RPMI8226 (cell line): Measurements from ENCODE around the gene ENOSF1.
"Not testable (repeated sequence)": the region's sequence is repeated elsewhere in the genome, so short reads cannot be mapped to it uniquely, and the experiment has no call there.

Experiments
- DNase-seq: peaks from one replicate; pipeline ENCODE4 v3.0.0-alpha.2; 2015

Gene ENOSF1

DNA sequence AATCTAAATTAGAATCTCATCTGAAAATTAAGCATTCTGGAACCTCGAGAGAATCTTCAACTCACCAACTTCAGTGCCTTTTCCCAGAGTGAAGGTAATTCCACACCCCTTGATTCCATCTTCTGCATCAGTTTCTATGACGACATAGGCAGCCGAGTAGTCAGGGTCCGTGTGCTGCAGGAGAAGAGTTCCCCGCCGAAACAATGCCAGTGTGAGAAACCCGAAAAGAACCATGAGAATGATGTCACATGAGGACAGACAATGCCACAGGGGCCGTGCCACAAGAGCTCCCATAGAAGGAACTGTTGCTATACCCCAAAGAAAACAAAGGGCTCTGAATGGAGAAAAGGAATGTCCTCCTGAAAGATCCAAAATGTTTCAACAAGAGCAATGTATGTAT, 6.0 kb downstream of the ENOSF1 start:
- DNase-seq, result no peak

DNA sequence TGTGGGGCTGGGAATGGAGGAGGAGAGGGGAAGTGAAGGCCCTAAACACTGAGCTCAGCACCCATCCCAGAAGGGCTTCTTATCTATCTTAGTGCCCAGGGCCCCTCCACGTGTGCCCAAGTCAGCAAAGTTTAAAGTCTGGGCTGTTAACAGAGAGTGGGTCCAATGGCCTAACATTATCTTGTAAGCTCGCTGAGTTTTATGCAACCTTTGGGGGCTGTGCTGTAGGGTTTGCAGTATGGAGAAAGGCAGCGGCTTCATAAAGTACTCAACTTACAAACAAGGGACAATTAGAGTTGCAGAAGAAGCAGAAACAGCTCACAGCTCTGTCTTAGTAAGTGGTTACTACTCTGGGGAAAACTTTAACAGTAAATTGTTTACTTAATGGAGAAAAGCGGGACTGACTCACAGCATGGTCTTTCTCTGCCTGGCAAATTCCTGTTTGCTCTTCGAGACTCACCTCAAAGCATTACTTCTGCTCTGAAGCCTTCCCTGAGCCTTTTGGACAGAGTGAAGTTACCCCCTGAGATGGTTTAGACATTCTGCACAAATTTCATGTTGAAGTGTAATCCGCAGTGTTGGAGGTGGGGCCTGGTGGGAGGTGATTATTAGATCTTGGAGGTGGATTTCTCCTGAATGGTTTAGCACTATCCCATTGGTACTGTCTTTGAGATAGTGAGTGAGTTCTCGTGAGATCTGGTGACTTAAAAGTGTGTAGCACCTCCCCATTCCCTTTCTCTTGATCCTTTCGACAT, 9.0 kb downstream of the ENOSF1 start:
- DNase-seq, result no peak

DNA sequence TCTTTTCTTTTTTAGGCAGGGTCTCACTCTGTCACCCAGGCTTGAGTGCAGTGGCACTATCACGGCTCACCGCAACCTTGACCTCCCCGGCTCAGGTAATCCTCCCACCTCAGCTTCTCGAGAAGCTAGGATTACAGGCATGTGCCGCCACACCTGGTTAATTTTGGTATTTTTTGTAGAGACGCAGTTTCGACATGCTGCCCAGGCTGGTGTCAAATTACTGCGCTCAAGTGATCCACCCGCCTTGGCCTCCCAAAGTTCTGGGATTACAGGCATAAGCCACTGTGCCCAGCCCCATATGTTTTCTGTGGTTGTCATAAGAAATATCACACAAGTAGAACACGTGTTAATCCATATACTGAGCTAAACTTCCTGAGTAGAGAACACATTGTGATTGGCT, 14.6 kb downstream of the ENOSF1 start:
- DNase-seq, result no peak

DNA sequence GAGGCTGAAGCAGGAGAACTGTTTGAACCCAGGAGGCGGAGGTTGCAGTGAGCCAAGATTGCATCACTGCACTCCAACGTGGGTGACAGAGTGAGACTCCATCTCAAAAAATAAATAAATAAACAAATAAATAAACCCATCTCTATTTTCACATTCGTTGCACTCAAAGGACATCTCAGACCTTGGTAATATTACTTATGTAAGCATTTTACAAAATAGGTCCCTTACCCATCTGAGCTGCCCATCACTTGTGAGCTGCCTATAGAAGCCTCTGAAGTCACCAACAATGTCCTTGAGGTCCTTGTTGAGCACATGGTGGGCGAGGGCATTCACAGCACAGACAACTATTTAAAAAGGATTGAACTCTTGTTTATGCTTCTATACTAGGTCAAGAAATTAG, 15.4 kb downstream of the ENOSF1 start:
- no peak for DNase-seq

DNA sequence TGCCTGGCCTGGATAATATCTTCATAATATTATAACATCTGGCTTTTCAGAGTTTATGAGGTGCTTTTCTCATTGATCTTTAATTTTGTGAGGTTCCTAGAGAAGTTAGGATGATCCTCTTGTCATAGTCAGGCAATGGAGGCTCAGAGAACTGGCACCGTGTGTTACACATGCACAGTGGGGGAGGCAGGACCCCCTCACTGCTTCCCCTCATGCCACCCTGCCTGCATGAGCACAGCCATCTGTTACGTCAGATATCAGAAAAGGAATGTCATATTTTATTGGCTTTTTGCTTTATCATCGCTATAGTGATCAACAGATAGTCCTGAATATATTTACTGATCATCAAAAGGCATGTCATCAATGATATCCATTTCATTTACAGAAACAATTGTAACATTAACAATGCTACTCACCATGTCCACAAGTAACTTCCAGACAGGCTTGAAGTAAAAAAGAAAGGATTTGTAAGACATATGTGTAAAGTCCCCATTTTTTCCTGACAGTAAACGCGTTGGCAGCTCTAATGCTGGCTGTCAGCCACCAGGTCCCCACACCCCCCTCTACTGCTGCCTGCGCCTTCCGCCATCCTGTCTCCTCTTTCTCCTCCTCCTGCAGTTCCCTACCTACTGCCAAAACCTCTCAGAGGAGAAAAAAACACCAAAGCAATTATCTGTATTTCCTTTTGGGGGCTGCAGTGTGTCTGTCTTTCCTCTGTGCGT, 18.8 kb downstream of the ENOSF1 start:
- DNase-seq, result no peak

DNA sequence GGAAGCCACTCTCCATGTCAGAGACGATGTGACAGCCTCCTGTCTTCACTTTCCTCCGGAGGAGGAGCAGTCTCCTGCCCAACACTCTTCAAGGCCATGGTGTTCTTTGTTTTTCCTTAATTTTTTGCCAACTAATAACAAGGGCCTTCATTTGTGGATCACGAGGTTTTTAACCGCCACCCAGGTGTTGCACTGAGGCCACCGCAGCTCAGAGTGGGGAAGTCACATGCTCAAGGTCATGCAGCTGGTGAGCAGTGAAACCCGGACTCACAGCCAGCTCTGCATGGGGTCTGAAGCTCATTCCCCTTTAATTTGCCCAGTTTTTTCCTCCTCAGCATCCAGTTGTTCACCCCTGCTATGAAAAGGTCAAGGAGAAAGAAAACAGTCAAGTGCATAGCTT, 19.6 kb downstream of the ENOSF1 start:
- no peak for DNase-seq

DNA sequence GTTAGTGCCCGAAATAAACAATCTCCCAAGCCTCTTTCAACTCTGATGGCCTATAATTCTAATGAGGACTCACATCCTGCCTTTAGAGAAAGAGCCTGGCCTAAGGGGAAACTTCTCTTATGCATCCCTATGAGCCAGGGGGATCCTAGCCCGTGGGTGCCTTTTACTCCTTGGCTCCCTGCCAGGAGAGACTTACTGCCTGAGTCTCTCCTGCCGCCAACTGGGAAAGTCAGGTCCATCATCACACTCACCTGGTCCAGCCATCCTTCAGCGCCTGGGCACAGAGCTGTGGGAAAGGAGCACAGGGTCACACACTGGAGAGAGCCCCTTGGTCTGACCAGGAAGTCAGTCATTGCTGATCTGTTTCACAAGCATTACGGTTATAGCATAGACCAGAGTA, 24.1 kb downstream of the ENOSF1 start:
- DNase-seq, result no peak

DNA sequence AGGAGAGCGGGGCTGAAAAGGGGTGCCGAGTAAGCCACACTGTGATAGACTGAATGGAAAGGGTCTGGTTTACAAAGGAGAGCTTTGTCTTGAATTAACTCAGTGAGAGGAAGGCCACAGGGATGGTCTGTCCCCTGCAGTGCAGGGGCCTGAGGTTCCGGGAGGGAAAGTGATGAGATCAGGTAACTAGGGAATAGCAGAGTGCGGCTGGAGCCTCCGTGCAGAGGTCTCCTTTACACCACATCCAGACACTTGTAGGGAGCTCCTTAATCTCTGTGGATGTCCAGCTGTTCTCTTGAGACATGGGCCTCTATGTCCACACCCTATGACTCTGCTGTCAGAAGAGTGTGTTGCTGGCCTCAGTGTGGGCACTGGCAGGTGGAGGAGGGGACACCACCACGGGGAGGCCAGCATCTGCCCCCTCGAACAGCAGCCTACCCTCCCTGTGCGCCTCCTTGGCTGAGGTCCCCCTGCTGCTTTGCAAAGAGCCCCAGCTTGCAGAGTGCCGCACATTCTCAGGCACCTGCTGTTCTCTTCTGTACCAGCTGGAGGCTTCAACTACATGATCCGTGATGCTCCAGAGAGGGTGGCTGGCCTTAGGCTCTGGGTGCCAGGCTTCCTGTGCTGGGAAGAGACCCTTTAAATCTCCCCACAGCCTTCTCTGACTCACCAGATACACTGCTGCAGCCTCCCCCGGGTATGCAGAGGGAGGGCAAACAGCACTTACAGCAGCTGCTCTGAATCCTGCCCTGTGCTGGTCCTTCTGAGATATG, 25.9 kb downstream of the ENOSF1 start:
- no peak for DNase-seq

DNA sequence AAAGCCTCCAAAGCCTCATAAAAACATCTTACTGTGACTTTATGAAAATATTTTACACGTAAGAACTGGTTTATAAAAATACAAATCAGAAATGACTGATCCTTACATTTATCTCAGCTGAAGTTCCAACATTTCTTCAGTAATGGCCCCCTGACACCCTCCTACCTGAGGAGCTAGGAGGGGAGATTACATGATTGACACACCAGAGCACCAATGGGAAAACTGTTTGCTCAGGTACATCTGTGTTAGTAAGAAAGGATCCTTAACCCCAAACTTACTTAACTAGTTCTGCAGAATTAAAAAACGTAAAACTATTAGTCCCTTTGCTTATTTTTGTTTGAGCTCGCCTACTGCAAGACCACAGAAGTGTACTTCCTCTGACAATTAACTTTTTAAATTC, 27.0 kb downstream of the ENOSF1 start:
- no peak for DNase-seq

DNA sequence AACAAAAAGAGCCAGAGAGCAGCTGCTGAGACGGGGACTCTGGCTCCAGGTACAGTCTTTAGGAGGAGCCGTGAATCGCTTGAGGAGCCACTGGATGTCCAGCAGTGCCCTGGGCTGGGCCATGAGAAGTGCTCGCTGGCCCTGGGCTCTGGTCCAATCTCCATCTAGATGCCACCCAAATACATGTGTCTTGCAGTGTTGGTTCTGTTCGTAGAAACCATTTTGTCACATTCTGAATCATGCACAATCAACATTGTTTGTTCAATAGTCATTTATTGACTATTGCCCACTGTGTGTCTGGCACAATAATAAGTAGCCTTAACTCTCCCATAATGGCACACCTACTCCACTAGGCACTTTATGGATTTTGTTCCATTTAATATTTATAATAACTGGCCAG, 28.9 kb downstream of the ENOSF1 start:
- DNase-seq, result no peak

DNA sequence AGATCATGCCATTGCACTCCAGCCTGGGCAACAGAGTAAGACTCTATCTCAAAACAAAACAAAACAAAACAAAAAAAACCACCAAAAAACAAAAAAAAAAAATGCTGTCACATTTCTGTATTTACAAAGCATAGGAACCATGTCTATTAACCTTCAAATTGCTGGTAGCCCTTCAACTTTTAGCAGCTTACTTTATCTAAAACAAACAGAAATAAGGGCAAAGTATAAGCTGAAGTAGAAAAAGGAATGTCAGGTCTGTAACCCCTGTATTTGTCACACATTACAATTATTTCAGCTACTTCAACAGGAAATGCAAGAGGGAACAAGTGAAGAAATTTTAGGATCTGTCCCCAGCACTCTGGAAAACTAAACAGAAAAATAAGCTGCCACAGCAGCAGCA, 29.6 kb downstream of the ENOSF1 start:
- DNase-seq, result no peak

DNA sequence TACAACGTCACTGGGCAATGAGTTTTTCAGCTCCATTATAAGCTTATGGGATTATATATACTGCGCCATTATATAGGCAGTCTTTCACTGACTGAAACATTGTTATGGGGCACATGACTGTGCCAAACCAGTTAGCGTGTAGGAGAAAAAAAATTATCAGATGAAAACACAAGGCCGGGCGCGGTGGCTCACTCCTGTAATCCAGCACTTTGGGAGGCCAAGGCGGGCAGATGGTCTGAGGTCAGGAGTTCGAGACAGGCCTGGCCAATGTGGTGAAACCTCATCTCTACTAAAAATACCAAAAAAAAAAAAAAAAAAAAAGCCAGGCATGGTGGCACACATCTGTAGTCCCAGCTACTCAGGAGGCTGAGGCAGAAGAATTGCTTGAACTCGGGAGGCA, 30.0 kb downstream of the ENOSF1 start:
- not testable (repeated sequence) for DNase-seq

DNA sequence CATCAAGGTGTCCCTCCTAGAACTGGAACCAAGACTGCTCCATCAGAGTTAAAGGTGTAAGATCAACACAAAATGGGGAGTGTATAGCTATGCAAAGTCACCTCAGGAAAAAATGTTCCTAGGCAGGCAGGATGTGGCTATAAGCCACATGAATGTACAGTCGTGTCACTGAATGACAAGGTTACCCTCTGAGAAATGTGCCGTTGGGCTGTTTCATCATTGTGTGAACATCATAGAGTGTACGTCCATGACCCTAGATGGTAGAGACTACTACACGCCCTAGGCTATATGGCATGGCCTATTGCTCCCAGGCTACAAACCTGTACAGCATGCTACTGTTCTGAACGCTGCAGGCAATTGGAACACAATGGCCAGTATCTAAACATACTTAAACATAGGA, 30.4 kb downstream of the ENOSF1 start:
- DNase-seq, result no peak

DNA sequence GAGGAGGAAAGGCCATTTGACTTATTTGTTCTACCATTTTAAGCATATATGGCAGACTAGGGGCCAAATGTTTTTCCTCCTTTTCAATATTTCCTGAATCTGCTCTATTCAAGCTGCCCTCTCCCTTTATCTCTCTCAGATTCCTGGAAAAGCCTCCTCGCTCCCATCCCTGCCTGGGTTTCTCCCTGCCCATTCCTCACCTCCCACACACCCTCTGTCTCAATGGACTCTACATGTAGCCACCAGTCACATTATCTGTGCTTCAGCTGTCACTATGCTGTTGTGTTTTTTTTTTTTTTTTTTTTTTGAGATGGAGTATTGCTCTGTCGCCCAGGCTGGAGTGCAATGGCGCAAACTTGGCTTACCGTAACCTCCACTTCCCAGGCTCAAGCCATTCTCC, 32.0 kb downstream of the ENOSF1 start:
- no peak for DNase-seq

DNA sequence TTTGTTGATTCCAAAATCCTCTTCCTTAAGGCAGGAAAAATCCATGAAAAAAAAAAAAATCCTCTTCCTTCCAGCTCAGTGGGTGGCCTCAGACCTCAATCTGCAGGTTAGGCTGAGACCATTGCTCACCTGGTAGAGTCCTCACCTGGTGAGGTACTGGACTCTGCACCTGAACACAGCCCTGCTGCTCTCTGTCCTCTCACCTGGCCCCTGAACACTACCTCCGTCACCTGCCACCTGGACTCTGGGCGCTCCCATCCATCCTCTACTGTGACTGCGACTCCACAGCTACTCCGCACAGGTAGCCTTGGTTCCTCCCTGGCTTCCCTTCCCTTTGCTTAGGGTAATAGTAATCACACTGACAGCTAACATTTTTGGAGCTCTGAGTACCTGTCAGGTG, 32.9 kb downstream of the ENOSF1 start:
- DNase-seq, result no peak

DNA sequence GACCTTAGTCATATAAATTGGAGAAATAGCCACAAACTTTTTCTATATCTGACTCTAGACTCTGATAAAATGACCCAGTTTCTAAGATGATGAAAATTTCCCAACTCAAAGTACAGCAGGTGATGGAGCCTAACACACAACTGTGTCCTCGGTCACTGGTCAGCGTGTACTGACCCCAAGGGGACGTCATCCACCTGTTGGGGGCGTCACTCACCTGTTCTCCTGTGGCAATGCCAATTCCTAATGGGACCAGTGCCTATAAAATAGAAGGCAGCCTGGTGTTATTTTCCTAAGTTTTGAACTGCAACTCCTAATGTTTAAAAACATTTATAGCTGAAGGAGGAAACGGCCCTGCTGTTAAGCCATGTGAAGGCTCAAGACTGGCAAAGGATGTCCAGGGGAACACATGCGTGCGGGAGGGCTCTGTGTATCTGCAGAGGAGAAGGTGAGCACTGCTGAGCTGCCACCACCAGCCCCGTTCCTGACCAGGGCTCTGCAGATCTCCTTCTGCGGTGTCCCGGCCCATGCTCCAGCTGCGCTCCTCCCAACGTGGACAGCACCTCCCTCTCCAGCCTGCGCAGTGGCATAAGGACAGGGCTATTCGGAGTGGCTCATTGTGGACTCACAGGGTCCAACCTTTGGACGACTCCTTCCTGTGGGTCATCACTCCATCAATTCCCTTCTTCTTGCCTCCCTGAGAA, 33.8 kb downstream of the ENOSF1 start:
- no peak for DNase-seq

DNA sequence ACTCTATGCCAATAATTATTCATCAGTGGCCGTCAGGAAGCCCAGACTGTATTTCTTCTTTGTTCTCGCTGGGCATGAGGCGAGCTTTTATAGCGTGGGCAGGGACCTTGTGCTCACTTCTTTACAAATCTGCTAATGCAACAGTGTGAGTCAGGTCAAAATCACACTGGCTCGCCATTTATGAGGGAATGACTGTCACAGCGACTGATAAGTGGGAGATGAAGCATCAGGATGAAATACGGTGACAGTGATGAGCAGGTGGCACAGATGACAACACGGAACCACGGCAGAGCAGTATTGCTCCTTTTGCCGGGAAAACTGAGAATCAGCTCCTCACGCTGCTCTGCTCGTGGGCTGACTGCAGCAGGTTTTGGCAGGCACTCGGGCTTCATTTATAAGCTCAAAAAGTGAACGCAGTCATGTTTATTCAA, 34.5 kb downstream of the ENOSF1 start:
- no peak for DNase-seq

DNA sequence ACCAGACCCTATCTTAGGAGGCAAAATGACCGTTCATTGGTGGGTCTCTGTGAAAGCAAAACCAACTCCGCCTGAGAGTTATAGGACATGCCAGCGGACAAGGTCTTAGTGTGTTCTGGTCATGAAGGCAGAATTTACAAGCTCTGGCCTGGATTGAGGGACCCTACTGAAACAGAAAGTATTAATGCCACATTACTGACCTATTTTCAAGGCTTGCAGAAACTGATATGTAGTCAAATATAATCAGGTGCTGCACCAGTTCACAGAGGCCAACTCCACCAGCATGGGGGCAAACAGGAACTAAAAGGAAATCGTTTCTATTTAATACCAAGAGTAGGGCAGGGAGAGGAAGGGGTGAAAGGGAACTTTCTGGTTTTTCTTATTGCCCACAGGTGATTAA, 35.3 kb downstream of the ENOSF1 start:
- no peak for DNase-seq

DNA sequence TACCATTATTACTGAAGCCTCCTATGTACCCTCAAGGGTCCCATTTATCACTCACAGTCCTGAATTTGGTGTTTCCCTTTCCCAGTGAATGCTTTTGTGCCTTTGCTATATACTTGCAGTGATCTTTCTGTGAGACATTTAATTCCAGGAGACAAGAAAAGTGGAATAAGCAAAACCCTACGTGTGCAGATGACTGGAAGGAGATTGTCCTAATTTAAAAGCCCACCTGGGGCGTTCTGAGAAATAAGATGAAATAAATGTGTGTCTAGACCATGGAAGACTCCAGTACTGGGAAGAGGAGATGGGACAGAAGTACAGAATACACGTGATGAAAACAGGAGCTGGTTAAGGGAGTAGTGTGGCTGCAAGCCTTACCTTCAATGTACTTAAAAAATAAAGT, 35.7 kb downstream of the ENOSF1 start:
- DNase-seq, result no peak

DNA sequence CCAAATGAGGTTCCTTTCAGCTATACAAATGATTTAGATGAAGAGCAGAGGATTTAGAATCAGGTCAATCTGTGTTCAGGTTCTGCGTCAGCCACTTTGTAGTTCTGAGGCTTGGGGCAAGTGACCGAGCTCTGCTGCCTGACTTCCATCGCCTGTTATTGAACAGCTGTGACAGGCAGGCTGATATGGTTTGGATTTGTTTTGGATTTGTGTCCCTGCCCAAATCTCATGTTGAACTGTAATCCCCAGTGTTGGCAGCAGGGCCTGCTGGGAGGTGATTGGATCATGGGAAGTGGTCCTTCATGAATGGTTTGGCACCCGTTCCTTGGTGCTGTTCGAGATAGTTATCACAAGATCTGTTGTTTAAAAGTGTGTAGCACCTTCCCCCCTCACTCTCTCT, 36.4 kb downstream of the ENOSF1 start:
- no peak for DNase-seq

DNA sequence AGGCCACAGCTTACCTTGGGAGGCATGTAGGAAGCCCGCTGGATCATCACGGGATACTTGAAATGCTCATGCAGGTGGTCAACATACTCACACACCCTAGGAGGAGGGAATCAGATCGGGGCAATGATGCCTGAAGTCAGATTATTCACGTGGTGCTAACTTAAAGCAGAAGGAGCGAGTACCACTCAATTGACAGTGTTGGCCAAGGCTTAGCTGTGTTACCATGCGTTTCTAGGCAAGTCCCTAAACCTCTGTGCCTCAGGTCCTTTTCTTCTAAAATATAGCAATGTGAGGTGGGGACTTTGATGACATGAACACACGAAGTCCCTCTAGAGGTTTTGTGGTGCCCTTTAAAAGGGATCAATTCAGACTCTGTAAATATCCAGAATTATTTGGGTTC, 37.1 kb downstream of the ENOSF1 start:
- DNase-seq, result no peak

DNA sequence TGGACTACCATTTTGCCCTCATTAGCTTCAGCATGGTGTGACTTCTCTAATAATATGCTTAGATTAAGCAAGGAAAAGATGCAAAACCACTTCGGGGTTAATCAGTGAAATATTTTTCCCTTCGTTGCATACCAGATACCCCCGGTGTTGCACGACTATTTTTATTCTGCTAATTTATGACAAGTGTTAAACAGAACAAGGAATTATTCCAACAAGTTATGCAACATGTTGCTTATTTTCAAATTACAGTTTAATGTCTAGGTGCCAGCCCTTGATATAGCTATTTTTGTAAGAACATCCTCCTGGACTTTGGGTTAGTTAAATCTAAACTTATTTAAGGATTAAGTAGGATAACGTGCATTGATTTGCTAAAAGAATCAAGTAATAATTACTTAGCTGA, 38.7 kb downstream of the ENOSF1 start:
- DNase-seq, result no peak

DNA sequence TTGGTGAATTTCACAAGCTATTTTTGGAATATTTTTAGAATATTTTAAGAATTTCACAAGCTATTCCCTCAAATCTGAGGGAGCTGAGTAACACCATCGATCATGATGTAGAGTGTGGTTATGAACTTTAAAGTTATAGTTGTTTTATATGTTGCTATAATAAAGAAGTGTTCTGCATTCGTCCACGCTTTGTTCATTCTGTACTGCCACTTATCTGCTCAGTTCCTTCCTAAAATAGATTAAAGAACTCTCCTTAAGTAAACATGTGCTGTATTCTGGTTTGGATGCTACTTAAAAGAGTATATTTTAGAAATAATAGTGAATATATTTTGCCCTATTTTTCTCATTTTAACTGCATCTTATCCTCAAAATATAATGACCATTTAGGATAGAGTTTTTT, 39.1 kb downstream of the ENOSF1 start:
- no peak for DNase-seq
